GM13977 (cell line): ENCODE results near the gene APBB2.

Experiments used
- DNase-seq: peaks from one replicate; pipeline ENCODE4 v3.0.0; 2012; ENCODE audit warnings: low spot score
- in situ Hi-C: fragments of 300-500 bp; cut with MboI; formaldehyde crosslinking; loops from one replicate; pipeline ENCODE4 v1.12.0; 2022; ENCODE audit warnings: low sequenced_read_pairs, low pct_unique_long_range_greater_than_20kb, mixed read lengths, inconsistent platforms; ENCODE audit not compliant: unreplicated experiment
- TF ChIP-seq, protein P1 (sequence below): IDR thresholded peaks from 2 replicates; pipeline ENCODE4 v1.5.1; 2012; ENCODE audit warnings: mild to moderate bottlenecking, control low read depth; ENCODE audit not compliant: insufficient read depth; ENCODE audit errors: extremely low read depth, missing control alignments

APBB2 gene

DNA sequence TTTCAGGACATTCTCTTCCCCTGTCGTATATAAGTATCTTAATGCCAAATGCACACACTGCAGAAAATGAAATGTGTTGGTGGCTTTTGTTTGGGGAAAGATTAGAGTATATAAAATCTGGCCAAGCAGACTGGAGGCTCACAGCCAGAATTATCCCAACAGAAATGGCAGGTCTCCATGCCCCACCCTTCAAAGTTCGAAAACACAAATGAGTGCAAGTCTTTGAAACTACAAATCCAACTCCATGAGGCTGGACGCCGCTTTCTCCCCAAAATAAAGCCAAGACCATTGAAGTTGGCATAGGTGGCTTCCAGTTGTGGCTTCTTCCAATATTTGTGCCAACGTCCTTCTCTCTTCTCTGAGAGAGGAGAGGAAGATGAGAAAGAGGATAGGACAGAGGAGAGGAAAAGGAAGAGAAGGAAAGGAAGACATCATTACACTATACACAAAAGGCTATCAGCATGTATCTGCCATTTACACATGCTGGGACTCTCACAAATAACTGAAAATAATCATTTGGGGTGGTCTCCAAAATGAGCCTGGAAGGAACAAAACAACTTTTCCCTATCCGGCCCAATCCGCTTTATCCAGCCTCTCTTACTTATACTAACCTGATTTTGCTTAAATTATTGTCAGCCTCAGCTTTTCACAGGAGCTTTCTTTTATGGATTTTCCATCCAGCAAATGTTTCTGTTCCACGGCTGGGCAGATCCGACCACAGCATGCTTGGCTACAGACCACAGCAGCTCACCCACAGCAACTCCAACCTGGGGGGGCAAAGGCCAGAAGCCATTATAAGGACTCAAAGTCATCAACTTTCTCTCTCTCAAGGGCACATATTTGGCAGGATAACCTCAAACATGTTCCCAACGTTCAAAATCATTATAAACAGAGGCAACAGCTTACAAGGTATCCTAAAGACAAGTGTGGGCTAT, 71.7 kb downstream of the APBB2 start:
- TF ChIP-seq, protein P1, sequence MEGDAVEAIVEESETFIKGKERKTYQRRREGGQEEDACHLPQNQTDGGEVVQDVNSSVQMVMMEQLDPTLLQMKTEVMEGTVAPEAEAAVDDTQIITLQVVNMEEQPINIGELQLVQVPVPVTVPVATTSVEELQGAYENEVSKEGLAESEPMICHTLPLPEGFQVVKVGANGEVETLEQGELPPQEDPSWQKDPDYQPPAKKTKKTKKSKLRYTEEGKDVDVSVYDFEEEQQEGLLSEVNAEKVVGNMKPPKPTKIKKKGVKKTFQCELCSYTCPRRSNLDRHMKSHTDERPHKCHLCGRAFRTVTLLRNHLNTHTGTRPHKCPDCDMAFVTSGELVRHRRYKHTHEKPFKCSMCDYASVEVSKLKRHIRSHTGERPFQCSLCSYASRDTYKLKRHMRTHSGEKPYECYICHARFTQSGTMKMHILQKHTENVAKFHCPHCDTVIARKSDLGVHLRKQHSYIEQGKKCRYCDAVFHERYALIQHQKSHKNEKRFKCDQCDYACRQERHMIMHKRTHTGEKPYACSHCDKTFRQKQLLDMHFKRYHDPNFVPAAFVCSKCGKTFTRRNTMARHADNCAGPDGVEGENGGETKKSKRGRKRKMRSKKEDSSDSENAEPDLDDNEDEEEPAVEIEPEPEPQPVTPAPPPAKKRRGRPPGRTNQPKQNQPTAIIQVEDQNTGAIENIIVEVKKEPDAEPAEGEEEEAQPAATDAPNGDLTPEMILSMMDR: no peak
- no peak for DNase-seq
- in situ Hi-C loops: no loop called here

DNA sequence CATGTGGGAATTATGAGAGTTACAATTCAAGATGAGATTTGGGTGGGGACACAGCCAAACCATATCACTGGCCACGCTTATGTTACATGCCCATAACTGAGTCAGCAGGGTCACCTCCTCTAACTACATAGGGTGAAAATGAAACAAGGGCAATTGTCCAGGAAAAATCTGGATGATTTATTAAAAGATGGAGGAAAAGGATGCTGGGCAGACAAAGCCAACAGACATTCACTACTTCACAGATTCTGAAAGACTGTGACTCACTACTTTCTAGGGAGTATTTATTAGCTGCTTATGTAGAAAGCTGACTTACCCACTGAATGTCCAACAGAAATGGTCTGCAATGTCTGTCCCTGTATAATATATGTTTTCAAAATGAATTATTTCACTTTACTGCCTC, 72.4 kb downstream of the APBB2 start:
- in situ Hi-C loops: no loop called here
- no peak for DNase-seq
- TF ChIP-seq, protein P1: no peak

DNA sequence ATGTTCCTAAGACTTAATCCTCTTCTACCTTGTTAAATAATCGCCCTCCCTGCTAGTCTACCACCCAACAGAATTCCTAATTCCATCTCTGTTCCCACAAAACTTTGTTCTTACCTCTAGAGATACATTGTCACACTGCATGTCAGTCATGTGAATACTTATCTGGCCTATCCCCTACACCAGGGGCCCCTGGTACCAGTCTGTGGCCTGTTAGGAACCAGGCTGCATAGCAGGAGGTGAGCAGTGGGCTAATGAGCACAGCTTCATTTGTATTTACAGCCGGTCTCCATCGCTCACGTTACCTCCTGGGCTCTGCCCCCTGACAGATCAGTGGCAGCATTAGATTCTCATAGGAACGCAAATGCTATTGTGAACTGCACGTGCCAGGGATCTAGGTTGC, 73.9 kb downstream of the APBB2 start:
- in situ Hi-C loops: no loop called here
- no peak for DNase-seq
- TF ChIP-seq, protein P1: no peak

DNA sequence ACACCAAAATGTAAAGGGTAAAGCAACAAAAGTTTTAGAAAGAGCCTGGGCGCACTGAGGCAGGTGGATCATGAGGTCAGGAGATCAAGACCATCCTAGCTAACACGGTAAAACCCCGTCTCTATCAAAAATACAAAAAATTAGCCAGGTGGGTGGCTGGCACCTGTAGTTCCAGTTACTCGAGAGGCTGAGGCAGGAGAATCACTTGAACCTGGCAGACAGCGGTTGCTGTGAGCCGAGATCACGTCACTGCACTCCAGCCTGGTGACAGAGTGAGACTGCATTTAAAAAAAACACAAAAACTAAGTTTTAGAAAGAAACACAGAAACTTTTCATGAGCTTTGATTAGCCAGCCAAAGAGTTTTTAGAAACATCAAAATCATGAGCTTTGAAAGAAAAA, 76.5 kb downstream of the APBB2 start:
- in situ Hi-C loops: no loop called here
- TF ChIP-seq, protein P1: no peak
- no peak for DNase-seq

DNA sequence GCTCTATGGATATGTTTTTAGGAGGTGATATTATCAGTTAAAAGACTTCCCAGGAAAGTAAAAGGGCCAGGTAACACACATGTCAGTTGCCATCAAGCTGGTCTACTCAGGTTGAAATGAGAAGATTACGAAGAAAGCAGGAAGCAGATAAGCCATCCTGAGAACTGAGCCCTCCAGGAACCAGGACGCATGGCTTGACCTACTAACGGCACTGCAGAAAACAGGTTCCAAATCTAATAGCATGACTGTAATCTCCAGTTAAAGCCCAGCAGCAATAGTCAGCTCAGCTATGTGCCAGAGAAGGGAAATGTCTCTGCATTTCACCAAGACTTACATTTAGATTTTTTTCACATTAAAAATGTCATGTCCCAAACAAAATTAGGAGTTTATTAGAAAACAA, 77.9 kb downstream of the APBB2 start:
- DNase-seq: no peak
- in situ Hi-C loops: no loop called here
- TF ChIP-seq, protein P1: no peak

DNA sequence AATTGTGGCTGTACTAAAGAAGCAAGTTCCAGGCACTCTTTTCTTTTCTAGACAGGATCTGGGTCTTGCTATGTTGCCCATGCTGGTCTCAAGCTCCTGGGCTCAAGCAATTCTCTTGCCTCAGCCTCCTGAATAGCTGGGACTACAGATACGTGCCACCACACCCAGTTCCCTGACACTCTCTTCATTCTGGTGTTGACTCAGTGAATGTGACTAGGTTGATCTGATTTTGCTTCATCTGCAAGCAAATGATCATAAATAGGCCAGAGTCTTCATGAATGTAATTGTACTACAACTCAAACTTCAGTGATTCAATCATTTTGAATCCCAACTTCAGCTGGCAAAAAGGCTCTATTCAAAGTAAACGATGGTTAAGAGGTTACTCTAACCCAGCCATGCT, 78.5 kb downstream of the APBB2 start:
- DNase-seq: no peak
- in situ Hi-C loops: no loop called here
- TF ChIP-seq, protein P1: no peak
